ENCODE data around the gene EXOC1.
"Not testable (repeated sequence)": the region's sequence is repeated elsewhere in the genome, so short reads cannot be mapped to it uniquely, and the experiment has no call there.

EXOC1 gene

GRCh38 chr4:55853484-55854046 lies at the start of gene EXOC1:
TSS of gene EXOC1 (plus strand) at chr4:55853648. CDS start at chr4:55858324, 4,676 bp downstream.
- peak; percentile 95 for DNase-seq

GRCh38 chr4:55807556-55807955 lies 45.9 kb upstream of the EXOC1 start:
- no peak for DNase-seq

- DNase-seq = no peak
These were observed 45.3 kb upstream of the EXOC1 start for GRCh38 chr4:55808186-55808585.

GRCh38 chr4:55808632-55809031 lies 44.8 kb upstream of the EXOC1 start:
- no peak for DNase-seq

- DNase-seq = no peak
These were observed 35.8 kb upstream of the EXOC1 start for GRCh38 chr4:55817691-55818090.

GRCh38 chr4:55819634-55820033 lies 33.8 kb upstream of the EXOC1 start, which contains the start of gene EXOC1L:
TSS of gene EXOC1L (plus strand) at chr4:55819790. CDS start at chr4:55820027, 237 bp downstream.
- DNase-seq = peak; percentile 23

GRCh38 chr4:55820279-55820678 lies 33.2 kb upstream of the EXOC1 start:
- DNase-seq = no peak

- DNase-seq = no peak
These were observed 31.1 kb upstream of the EXOC1 start for GRCh38 chr4:55822329-55822728.

- DNase-seq = no peak
These were observed 28.6 kb upstream of the EXOC1 start for GRCh38 chr4:55824865-55825264.

- DNase-seq = no peak
These were observed 26.5 kb upstream of the EXOC1 start for GRCh38 chr4:55826986-55827385.

GRCh38 chr4:55827582-55827981 lies 25.9 kb upstream of the EXOC1 start:
- DNase-seq = no peak

GRCh38 chr4:55830048-55830447 lies 23.4 kb upstream of the EXOC1 start:
- DNase-seq = no peak

GRCh38 chr4:55830716-55831115 lies 22.7 kb upstream of the EXOC1 start:
- no peak for DNase-seq

GRCh38 chr4:55834086-55834795 lies 19.2 kb upstream of the EXOC1 start:
- no peak for DNase-seq

GRCh38 chr4:55837903-55838302 lies 15.5 kb upstream of the EXOC1 start:
- DNase-seq = no peak

- DNase-seq = no peak
These were observed 15.1 kb upstream of the EXOC1 start for GRCh38 chr4:55838356-55838755.

- no peak for DNase-seq
These were observed 14.5 kb upstream of the EXOC1 start for GRCh38 chr4:55838952-55839351.

- no peak for DNase-seq
These were observed 12.5 kb upstream of the EXOC1 start for GRCh38 chr4:55840956-55841355.

GRCh38 chr4:55841373-55842239 lies 11.8 kb upstream of the EXOC1 start:
- DNase-seq = peak; percentile 14

- DNase-seq = not testable (repeated sequence)
These were observed 11.1 kb upstream of the EXOC1 start for GRCh38 chr4:55842312-55842711.

- no peak for DNase-seq
These were observed 3.7 kb upstream of the EXOC1 start for GRCh38 chr4:55849724-55850123.

- no peak for DNase-seq
These were observed 1.6 kb upstream of the EXOC1 start for GRCh38 chr4:55851885-55852284.

- no peak for DNase-seq
These were observed 681 bp downstream of the EXOC1 start for GRCh38 chr4:55854129-55854528.

- DNase-seq = no peak
These were observed 4.1 kb downstream of the EXOC1 start for GRCh38 chr4:55857586-55857985.
